H1 (cell line): ENCODE measurements around the gene CNTN6. TPM values are rescaled to one million over a fixed set of nuclear protein-coding genes. Genes with fewer than 3 reads are reported as not detected.

Experiments
- CTCF ChIA-PET: fragments of 300-600 bp; sonication (Branson Sonifier 250); formaldehyde crosslinking; loops from one replicate; lab custom pipeline; 2021; ENCODE audit not compliant: partially characterized antibody; lab: Charles Lee
- POLR2A ChIA-PET: fragments of 300-600 bp; sonication (Branson Sonifier 250); formaldehyde crosslinking; loops from one replicate; lab custom pipeline; 2021; ENCODE audit warnings: inconsistent platforms; ENCODE audit not compliant: partially characterized antibody; lab: Charles Lee
- DNase-seq, 2 experiments: peaks; one replicate each; pipeline versions ENCODE4 v3.0.0 to v3.0.0-alpha.2; 2010 to 2022; ENCODE audit warnings: low spot score in 2 of 2, low read depth in 1 of 2, mixed read lengths in 1 of 2
- FAIRE-seq: peaks from 2 replicates; lab custom pipeline; 2011; peaks lifted over from hg19 to GRCh38; lab: Jason Lieb, UNC
- H2AFZ ChIP-seq: 2 replicates; pipeline ENCODE4 v1.8.1; 2012; ENCODE audit warnings: low read length, inconsistent platforms
- H2AK5ac ChIP-seq: 2 replicates; pipeline ENCODE4 v1.6.1; 2013; ENCODE audit warnings: low read depth, low read length
- H2BK120ac ChIP-seq: replicated peaks from 2 replicates; pipeline ENCODE3; 2013; ENCODE audit warnings: low read depth, low read length, inconsistent platforms
- H2BK12ac ChIP-seq: 2 replicates; pipeline ENCODE4 v1.6.1; 2013; ENCODE audit warnings: low read depth, low read length
- H2BK15ac ChIP-seq: 2 replicates; pipeline ENCODE4 v1.6.1; 2013; ENCODE audit warnings: low read length
- H2BK20ac ChIP-seq: 2 replicates; pipeline ENCODE4 v1.6.1; 2013; ENCODE audit warnings: low read length
- H2BK5ac ChIP-seq: 2 replicates; pipeline ENCODE4 v1.6.1; 2013; ENCODE audit warnings: low read depth, low read length
- H3K14ac ChIP-seq: 2 replicates; pipeline ENCODE4 v1.6.1; 2013; ENCODE audit warnings: inconsistent platforms; ENCODE audit not compliant: insufficient read length
- H3K18ac ChIP-seq: 2 replicates; pipeline ENCODE4 v1.6.1; 2013; ENCODE audit warnings: low read length; ENCODE audit errors: extremely low read depth
- H3K23ac ChIP-seq: 2 replicates; pipeline ENCODE4 v1.6.1; 2013; ENCODE audit warnings: inconsistent platforms; ENCODE audit not compliant: insufficient read length
- H3K23me2 ChIP-seq: 2 replicates; pipeline ENCODE4 v1.6.1; 2013; ENCODE audit warnings: low read depth, low read length
- H3K27ac ChIP-seq: 2 replicates; pipeline ENCODE4 v1.6.1; 2011; ENCODE audit warnings: low read depth, low read length, inconsistent platforms
- H3K27me3 ChIP-seq, 4 experiments: replicated peaks in 1 of 4; 1 replicate in 1 of 4; 2 replicates in 3 of 4; pipeline versions ENCODE4 v1.6.1 to v1.8.1; 2011 to 2013; ENCODE audit warnings: low read length in 3 of 4, mild to moderate bottlenecking in 3 of 4, inconsistent platforms in 2 of 4, mixed read lengths in 2 of 4, moderate library complexity in 1 of 4; ENCODE audit not compliant: control insufficient read depth in 3 of 4, insufficient read depth in 3 of 4; ENCODE audit errors: extremely low read depth in 1 of 4
- H3K36me3 ChIP-seq, 4 experiments: 2 replicates each; pipeline versions ENCODE4 v1.6.1 to v1.8.1; 2011 to 2013; ENCODE audit warnings: mild to moderate bottlenecking in 4 of 4, low read length in 3 of 4, moderate library complexity in 2 of 4, control low read depth in 1 of 4, inconsistent platforms in 1 of 4; ENCODE audit not compliant: insufficient read depth in 4 of 4, control insufficient read depth in 2 of 4
- H3K4ac ChIP-seq: replicated peaks from 2 replicates; pipeline ENCODE3; 2013; ENCODE audit warnings: low read length, low read depth, mixed read lengths, inconsistent platforms; ENCODE audit not compliant: insufficient read length
- H3K4me1 ChIP-seq, 4 experiments: replicated peaks in 1 of 4; 1 replicate in 1 of 4; 2 replicates in 3 of 4; pipeline versions ENCODE4 v1.6.1 to v1.8.1; 2011 to 2013; ENCODE audit warnings: low read length in 3 of 4, inconsistent platforms in 2 of 4, mixed read lengths in 1 of 4; ENCODE audit not compliant: insufficient read depth in 4 of 4, control insufficient read depth in 3 of 4
- H3K4me2 ChIP-seq, 2 experiments: 2 replicates each; pipeline versions ENCODE4 v1.6.1 to v1.8.1; 2011 to 2013; ENCODE audit warnings: low read depth in 2 of 2, low read length in 2 of 2, control low read depth in 1 of 2, inconsistent platforms in 1 of 2, mild to moderate bottlenecking in 1 of 2; ENCODE audit not compliant: insufficient read depth in 1 of 2
- H3K4me3 ChIP-seq, 4 experiments: fragments of 200-600, 300-600 bp in 1 of 4; sonication (generic), shearing (Covaris generic), sonication (Bioruptor Twin) in 1 of 4; 2 replicates each; pipeline versions ENCODE4 v1.5.1 to v1.8.1; 2011 to 2016; ENCODE audit warnings: low read length in 4 of 4, low read depth in 3 of 4, control low read depth in 2 of 4, inconsistent platforms in 2 of 4, mild to moderate bottlenecking in 2 of 4, mixed read lengths in 1 of 4, moderate library complexity in 1 of 4; ENCODE audit not compliant: insufficient read depth in 2 of 4; ENCODE audit errors: extremely low read depth in 1 of 4
- H3K56ac ChIP-seq: replicated peaks from 2 replicates; pipeline ENCODE3; 2013; ENCODE audit warnings: low read depth, mild to moderate bottlenecking, mixed read lengths, low read length, inconsistent platforms; ENCODE audit not compliant: insufficient read length
- H3K79me1 ChIP-seq: 2 replicates; pipeline ENCODE4 v1.6.1; 2013; ENCODE audit warnings: low read depth, low read length, control low read depth
- H3K79me2 ChIP-seq, 2 experiments: 2 replicates each; pipeline versions ENCODE4 v1.6.1 to v1.8.1; 2012 to 2013; ENCODE audit warnings: low read length in 2 of 2, mild to moderate bottlenecking in 2 of 2, inconsistent platforms in 1 of 2; ENCODE audit not compliant: insufficient read depth in 2 of 2, control insufficient read depth in 1 of 2
- H3K9ac ChIP-seq, 4 experiments: replicated peaks in 1 of 4; 1 replicate in 1 of 4; 2 replicates in 3 of 4; pipeline versions ENCODE4 v1.6.1 to v1.8.1; 2011 to 2013; ENCODE audit warnings: low read depth in 3 of 4, low read length in 3 of 4, control low read depth in 2 of 4, mild to moderate bottlenecking in 2 of 4, moderate library complexity in 2 of 4, inconsistent platforms in 1 of 4; ENCODE audit errors: extremely low read depth in 1 of 4
- H3K9me3 ChIP-seq, 2 experiments: 2 replicates each; pipeline versions ENCODE4 v1.6.1 to v1.8.1; 2012 to 2013; ENCODE audit warnings: mild to moderate bottlenecking in 2 of 2, moderate library complexity in 2 of 2, control low read depth in 1 of 2, inconsistent platforms in 1 of 2, low read depth in 1 of 2, low read length in 1 of 2, mixed read lengths in 1 of 2; ENCODE audit not compliant: insufficient read depth in 2 of 2
- H4K20me1 ChIP-seq, 2 experiments: replicated peaks in 1 of 2; 2 replicates each; pipeline versions ENCODE3 to v1.8.1; 2011 to 2013; ENCODE audit warnings: inconsistent platforms in 2 of 2, low read length in 2 of 2, mild to moderate bottlenecking in 1 of 2; ENCODE audit not compliant: insufficient read depth in 2 of 2, control insufficient read depth in 1 of 2
- H4K5ac ChIP-seq: 2 replicates; pipeline ENCODE4 v1.6.1; 2013; ENCODE audit warnings: low read length, low read depth, mixed read lengths, inconsistent platforms; ENCODE audit not compliant: insufficient read length
- H4K8ac ChIP-seq: 2 replicates; pipeline ENCODE4 v1.8.0; 2013; ENCODE audit warnings: mild to moderate bottlenecking, moderate library complexity, low read length, inconsistent platforms; ENCODE audit not compliant: insufficient read depth; ENCODE audit errors: extremely low read depth
- H4K91ac ChIP-seq: replicated peaks from 2 replicates; pipeline ENCODE3; 2013; ENCODE audit warnings: low read length, mixed read lengths, inconsistent platforms; ENCODE audit not compliant: insufficient read length
- ATF3 ChIP-seq: IDR thresholded peaks from 2 replicates; pipeline ENCODE4 v1.6.1; 2011; ENCODE audit warnings: low read depth, mild to moderate bottlenecking, low read length; ENCODE audit not compliant: insufficient read depth
- CBX8 ChIP-seq: fragments of 300-800, 300-1000 bp; sonication (generic); IDR thresholded peaks from 2 replicates; pipeline ENCODE4 v1.7.1; 2016; ENCODE audit warnings: low read depth, low read length, borderline replicate concordance
- CTBP2 ChIP-seq: IDR thresholded peaks from 2 replicates; pipeline ENCODE4 v1.7.0; 2011; ENCODE audit warnings: borderline replicate concordance, mild to moderate bottlenecking, moderate library complexity, mixed read lengths, low read length; ENCODE audit not compliant: insufficient read depth, insufficient read length
- JUN ChIP-seq: IDR thresholded peaks from 2 replicates; pipeline ENCODE4 v1.6.1; 2011; ENCODE audit warnings: low read depth, mild to moderate bottlenecking, improper control_type of control experiment, low read length
- KDM5A ChIP-seq: fragments of 200-600 bp; IDR thresholded peaks from 2 replicates; pipeline ENCODE4 v1.7.1; 2012; ENCODE audit warnings: mild to moderate bottlenecking, low read length, inconsistent platforms, mixed read lengths
- POLR2AphosphoS5 ChIP-seq: IDR thresholded peaks from 2 replicates; pipeline ENCODE4 v1.6.1; 2011; ENCODE audit warnings: low read depth, low read length
- RFX5 ChIP-seq: IDR thresholded peaks from 2 replicates; pipeline ENCODE4 v1.6.1; 2011; ENCODE audit warnings: low read depth, low read length, improper control_type of control experiment, borderline replicate concordance
- SAP30 ChIP-seq: fragments of 300-600 bp; sonication (generic); IDR thresholded peaks from 2 replicates; pipeline ENCODE4 v1.7.1; 2012; ENCODE audit warnings: low read length, moderate library complexity, mild to moderate bottlenecking, inconsistent platforms; ENCODE audit not compliant: insufficient read depth, insufficient replicate concordance
- SIX5 ChIP-seq: IDR thresholded peaks from 2 replicates; pipeline ENCODE4 v1.6.1; 2011; ENCODE audit warnings: mild to moderate bottlenecking, low read depth, low read length
- SP4 ChIP-seq: IDR thresholded peaks from 2 replicates; pipeline ENCODE4 v1.6.1; 2012; ENCODE audit warnings: low read length, inconsistent platforms
- SRF ChIP-seq: IDR thresholded peaks from 2 replicates; pipeline ENCODE4 v1.6.1; 2011; ENCODE audit warnings: mild to moderate bottlenecking, low read depth, low read length, moderate library complexity
- TAF1 ChIP-seq: IDR thresholded peaks from 2 replicates; pipeline ENCODE4 v1.6.1; 2011; ENCODE audit warnings: mild to moderate bottlenecking, low read depth, low read length
- TEAD4 ChIP-seq: IDR thresholded peaks from 2 replicates; pipeline ENCODE4 v1.6.1; 2012; ENCODE audit warnings: low read depth, low read length, inconsistent platforms, mixed read lengths
- WGBS, 2 experiments: shearing (Covaris generic) in 1 of 2; methylation state at CpG; one replicate each; pipeline versions ENCODE4 v1.1.6 to v1.1.7; 2013 to 2015; ENCODE audit warnings: low lambda C conversion rate in 2 of 2, mixed read lengths in 2 of 2, inconsistent platforms in 1 of 2, low coverage in 1 of 2, missing lambda C conversion rate in 1 of 2; ENCODE audit not compliant: insufficient replicate concordance in 2 of 2, insufficient coverage in 1 of 2, insufficient read length in 1 of 2; ENCODE audit errors: extremely low coverage in 1 of 2, missing lambda C conversion rate in 1 of 2; 5-methylcytosine and 5-hydroxymethylcytosine counted together
- polyA plus RNA-seq, 7 experiments: library from polyadenylated mRNA; depleted of rRNA in 3 of 7; stranded (reverse) in 5 of 7; unstranded in 2 of 7; fragments of >200 nt in 5 of 7; fragments of 200-250 nt in 2 of 7; gene quantifications; 1 replicate in 5 of 7; 2 replicates in 1 of 7; 4 replicates in 1 of 7; pipeline versions ENCODE4 v1.2.1 to v1.2.3, GENCODE V29; 2011 to 2013; ENCODE audit warnings: missing spikeins in 2 of 7, mixed read lengths in 2 of 7
- total RNA-seq: library from RNA; stranded (reverse); fragmentation: NEBNext Ultra II Directional; extraction: Animal tissue kit (Norgen Biotek cat#: 25700); gene quantifications from 2 replicates; pipeline ENCODE4 v1.2.1, GENCODE V29; 2021

CNTN6 gene
- total and polyA plus RNA-seq, 2 of the 8 experiments (the other 6 are each of a cell fraction or from before 2014, with no cell fraction given) = not detected

- Histone ChIP-seq H4K20me1 (no peaks in the 10 kb centered on the region), H2BK5ac (no peak overlapping the region), H2AFZ (no peak overlapping the region), H3K27me3 (no peaks in the 10 kb centered on the region), H4K5ac (no peak overlapping the region), H2AK5ac (no peak overlapping the region), H2BK15ac (no peak overlapping the region), H2BK20ac (no peak overlapping the region), H3K79me1 (no peaks in the 10 kb centered on the region), H3K4ac (no peak overlapping the region), H3K4me2 (no peak overlapping the region), H2BK12ac (no peak overlapping the region), H3K4me3 (no peak overlapping the region), H4K91ac (no peak overlapping the region), H3K18ac (no peak overlapping the region), H2BK120ac (no peak overlapping the region), H3K23ac (no peak overlapping the region), H3K9me3 (no peaks in the 10 kb centered on the region), H3K56ac (no peak overlapping the region), H3K23me2 (no peaks in the 10 kb centered on the region), H3K4me1 (no peaks in the 10 kb centered on the region), H3K9ac (no peak overlapping the region), H3K79me2 (no peaks in the 10 kb centered on the region), H3K27ac (no peak overlapping the region), H3K36me3 (no peaks in the 10 kb centered on the region), H4K8ac (no peak overlapping the region), H3K14ac (no peak overlapping the region)
- TF ChIP-seq TAF1 (no peak), TEAD4 (no peak), CBX8 (no peak), ATF3 (no peak), SIX5 (no peak), KDM5A (no peak), SRF (no peak), CTBP2 (no peak), SAP30 (no peak), JUN (no peak), SP4 (no peak), POLR2AphosphoS5 (no peak), RFX5 (no peak)
- FAIRE-seq = no peak
- CTCF ChIA-PET = interaction anchor here (0.6 kb wide), 1 partner anchor 19 kb away, joined by 3 read pairs; no protein-coding TSS in a partner anchor
- WGBS, 2 experiments = 78% methylated on average over 3 of the region's 3 CpGs; no CpG with 5 or more reads in 1 of the 2 experiments
- POLR2A ChIA-PET = no interaction called here
- DNase-seq = no peak
Measured at GRCh38 chr3:1055870-1056269, 37.0 kb upstream of the CNTN6 start.
